ENCODE measurements around the gene SYNGAP1.

SYNGAP1 gene

GRCh38 chr6:33456156-33456555, 36.3 kb downstream of the SYNGAP1 start:
- no peak for DNase-seq (ENCODE audit: extremely low read depth, low read depth)
- H3K4me3 ChIP-seq (replicated peaks; ENCODE audit: low read depth, low read length): no peak overlapping the region
- TF ChIP-seq CTCF (IDR thresholded peaks at IDR 0.05; ENCODE audit: low read depth, low read length, missing control alignments): no peak

GRCh38 chr6:33458676-33459075, 38.8 kb downstream of the SYNGAP1 start:
- no peak overlapping the region for H3K4me3 ChIP-seq (replicated peaks; ENCODE audit: low read depth, low read length)
- no peak for TF ChIP-seq CTCF (IDR thresholded peaks at IDR 0.05; ENCODE audit: low read depth, low read length, missing control alignments)
- DNase-seq (ENCODE audit: extremely low read depth, low read depth): no peak

- no peak for DNase-seq (ENCODE audit: extremely low read depth, low read depth)
- H3K4me3 ChIP-seq (replicated peaks; ENCODE audit: low read depth, low read length): no peak overlapping the region
- no peak for TF ChIP-seq CTCF (IDR thresholded peaks at IDR 0.05; ENCODE audit: low read depth, low read length, missing control alignments)
Observed at GRCh38 chr6:33459226-33459625, 39.4 kb downstream of the SYNGAP1 start.

- TF ChIP-seq CTCF (IDR thresholded peaks at IDR 0.05; ENCODE audit: low read depth, low read length, missing control alignments): no peak
- DNase-seq (ENCODE audit: extremely low read depth, low read depth): no peak
- H3K4me3 ChIP-seq (replicated peaks; ENCODE audit: low read depth, low read length): no peak overlapping the region
Observed at GRCh38 chr6:33466075-33466735, 46.3 kb downstream of the SYNGAP1 start.

- no peak overlapping the region for H3K4me3 ChIP-seq (replicated peaks; ENCODE audit: low read depth, low read length)
- DNase-seq (ENCODE audit: extremely low read depth, low read depth): no peak
- TF ChIP-seq CTCF (IDR thresholded peaks at IDR 0.05; ENCODE audit: low read depth, low read length, missing control alignments): no peak
Observed at GRCh38 chr6:33467091-33467490, 47.2 kb downstream of the SYNGAP1 start.

GRCh38 chr6:33469661-33470060, 49.8 kb downstream of the SYNGAP1 start:
- TF ChIP-seq CTCF (IDR thresholded peaks at IDR 0.05; ENCODE audit: low read depth, low read length, missing control alignments): no peak
- no peak overlapping the region for H3K4me3 ChIP-seq (replicated peaks; ENCODE audit: low read depth, low read length)
- DNase-seq (ENCODE audit: extremely low read depth, low read depth): no peak

GRCh38 chr6:33477864-33478263, 58.0 kb downstream of the SYNGAP1 start:
- no peak overlapping the region for H3K4me3 ChIP-seq (replicated peaks; ENCODE audit: low read depth, low read length)
- TF ChIP-seq CTCF (IDR thresholded peaks at IDR 0.05; ENCODE audit: low read depth, low read length, missing control alignments): no peak
- DNase-seq (ENCODE audit: extremely low read depth, low read depth): no peak

All from HFF-Myc (cell line).